Fibroblast of skin of left biceps (primary cell): Measurements from ENCODE around the gene PLBD2.

Source experiments
- DNase-seq, 2 experiments: peaks; one replicate each; pipeline ENCODE4 v3.0.0-alpha.2; 2013; ENCODE audit warnings: low read depth in 2 of 2

PLBD2 gene

DNA sequence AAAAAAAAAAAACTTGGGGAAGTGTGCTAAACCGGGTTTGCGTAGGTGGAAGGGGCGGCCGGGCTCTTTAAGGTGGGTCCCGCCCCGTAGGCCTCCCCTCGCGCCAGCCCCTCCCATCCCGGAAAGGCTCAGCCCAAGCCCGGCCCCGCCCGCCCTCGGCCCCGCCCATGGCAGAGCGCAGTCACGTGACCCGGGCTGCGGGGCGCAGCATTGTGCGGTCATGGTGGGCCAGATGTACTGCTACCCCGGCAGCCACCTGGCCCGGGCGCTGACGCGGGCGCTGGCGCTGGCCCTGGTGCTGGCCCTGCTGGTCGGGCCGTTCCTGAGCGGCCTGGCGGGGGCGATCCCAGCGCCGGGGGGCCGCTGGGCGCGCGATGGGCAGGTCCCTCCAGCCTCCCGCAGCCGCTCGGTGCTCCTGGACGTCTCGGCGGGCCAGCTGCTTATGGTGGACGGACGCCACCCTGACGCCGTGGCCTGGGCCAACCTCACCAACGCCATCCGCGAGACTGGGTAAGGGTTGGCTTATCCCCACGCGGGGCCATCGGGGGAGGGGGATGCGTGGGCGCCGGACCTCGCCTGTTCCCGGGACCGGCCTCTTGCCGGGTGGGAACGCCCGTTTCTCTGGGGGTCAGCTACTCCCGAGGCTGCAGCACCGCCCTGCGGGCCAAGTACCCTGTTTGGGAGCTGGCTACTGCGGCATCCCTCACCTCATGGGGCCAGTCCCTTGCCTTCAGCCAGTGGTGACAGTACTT is at the start of gene PLBD2:
TSS of gene PLBD2 (plus strand) at position 207 of the 752 bp plus-strand sequence. CDS start at position 221, 14 bp downstream.
- peak; percentile 78 to 80 for DNase-seq

DNA sequence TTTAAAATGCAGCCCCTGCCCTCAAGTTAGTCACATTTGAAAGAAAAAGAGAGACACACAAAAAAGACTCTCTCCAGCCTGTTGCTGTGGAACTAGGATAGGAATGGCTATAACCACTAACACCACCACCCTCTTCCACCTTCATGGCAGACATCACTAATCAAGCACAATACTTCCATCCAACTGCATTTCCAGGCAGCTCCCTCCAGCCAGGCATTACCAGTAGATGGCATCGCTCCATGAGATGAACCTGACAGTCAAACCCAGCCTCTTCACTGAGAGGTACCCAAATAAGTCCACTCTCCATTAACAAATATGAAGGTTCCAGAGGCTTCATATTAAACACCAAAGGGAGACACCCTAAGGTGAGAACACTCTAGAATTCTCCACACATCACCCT is 47.9 kb upstream of the PLBD2 start:
- DNase-seq: no peak

DNA sequence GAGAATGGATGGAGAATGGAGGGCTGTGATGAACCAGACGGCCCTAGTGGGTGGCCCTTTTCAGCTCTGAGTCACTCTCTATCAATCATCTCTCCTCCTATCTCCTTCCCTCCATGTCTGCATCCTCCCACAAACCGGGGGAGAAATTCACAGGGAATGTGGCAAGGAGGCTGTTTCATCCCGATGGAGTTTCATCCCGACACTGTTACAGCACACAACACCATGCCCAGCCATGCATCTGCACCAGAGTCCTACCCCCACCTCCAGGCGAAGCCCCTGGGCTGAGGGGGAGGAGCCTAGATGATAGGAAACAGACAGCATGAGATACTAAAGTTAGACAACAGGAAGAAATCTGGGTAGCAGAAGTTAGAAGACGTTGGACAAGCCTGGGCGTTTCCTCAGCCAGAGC is 44.3 kb upstream of the PLBD2 start:
- no peak for DNase-seq

DNA sequence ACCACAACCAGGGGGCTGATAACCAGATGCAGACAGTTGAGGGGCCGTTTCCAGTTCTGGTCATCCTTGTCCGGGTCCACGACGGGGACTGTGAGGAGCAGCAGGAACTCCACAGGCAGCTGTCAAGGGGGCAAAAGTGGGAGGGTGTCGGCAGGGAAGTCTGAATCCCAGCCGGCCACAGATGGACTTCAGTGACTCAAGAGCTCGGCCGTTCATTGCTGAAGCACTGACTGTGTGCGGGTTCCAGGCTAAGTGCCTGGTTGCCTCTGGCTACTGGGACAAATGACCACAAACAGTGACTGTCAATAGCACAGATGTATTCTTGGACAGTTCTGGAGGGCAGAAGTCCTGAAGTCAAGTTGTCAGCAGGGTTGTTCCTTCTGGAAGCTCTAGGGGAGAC is 43.0 kb upstream of the PLBD2 start:
- no peak for DNase-seq

GRCh38 chr12:113316155-113316554 is 42.2 kb upstream of the PLBD2 start:
- DNase-seq: no peak

GRCh38 chr12:113317122-113317521 is 41.3 kb upstream of the PLBD2 start:
- DNase-seq: no peak

GRCh38 chr12:113318046-113318656 is 40.2 kb upstream of the PLBD2 start:
- no peak for DNase-seq

DNA sequence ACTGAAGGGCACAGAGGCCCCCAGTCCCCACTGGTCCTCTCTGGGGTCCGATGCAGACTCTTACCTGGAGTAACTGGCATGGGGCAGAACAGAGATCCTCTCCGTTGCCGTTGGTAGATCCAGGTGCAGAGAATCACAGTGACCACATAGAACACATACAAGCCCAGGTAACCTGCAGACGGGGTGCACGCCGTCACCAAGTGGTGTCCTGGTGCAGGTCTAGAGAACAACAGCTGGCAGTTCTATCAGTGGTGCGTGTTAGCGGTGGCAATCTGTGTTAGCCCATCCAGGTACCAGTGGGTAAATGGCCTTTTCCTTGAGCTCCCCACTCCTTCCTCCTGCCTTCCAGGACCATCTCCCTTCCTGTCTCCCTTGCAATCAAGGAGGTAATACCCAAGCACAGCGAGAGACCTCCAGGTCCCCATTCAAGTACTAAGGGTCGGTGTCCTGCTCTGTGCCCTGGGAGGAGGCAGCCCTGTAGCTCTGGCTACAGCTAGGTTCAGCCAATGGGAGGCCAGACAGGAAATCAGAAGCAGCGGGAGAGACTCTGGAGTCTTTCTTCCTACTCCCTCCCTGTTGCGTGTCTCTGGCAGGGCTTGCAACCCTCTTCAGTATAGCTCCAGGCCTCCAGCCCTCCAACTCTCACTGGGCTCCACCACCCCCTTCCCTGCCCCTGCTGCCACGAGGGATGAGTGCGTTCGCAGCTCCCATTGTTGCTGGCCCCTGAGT is 39.3 kb upstream of the PLBD2 start:
- no peak for DNase-seq

GRCh38 chr12:113320401-113320800 is 38.0 kb upstream of the PLBD2 start:
- no peak for DNase-seq

DNA sequence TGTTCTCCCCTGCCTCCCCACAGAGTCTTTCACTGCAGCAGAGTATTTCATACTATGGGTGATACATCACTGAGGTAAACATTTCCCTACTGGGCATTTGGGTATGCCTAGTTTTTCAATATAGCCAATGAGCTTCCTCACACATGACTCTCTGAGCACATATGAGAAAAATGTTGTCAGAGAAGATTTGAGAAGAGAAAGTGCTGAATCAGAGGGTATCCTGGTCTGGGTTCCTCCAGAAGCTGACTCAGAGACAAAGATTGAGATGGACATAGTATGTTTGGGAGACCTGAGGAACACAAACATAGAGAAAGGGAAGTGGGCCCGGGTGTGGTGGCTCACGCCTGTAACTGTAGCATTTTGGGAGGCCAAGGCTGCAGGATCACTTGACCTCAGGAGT is 36.0 kb upstream of the PLBD2 start:
- no peak for DNase-seq

DNA sequence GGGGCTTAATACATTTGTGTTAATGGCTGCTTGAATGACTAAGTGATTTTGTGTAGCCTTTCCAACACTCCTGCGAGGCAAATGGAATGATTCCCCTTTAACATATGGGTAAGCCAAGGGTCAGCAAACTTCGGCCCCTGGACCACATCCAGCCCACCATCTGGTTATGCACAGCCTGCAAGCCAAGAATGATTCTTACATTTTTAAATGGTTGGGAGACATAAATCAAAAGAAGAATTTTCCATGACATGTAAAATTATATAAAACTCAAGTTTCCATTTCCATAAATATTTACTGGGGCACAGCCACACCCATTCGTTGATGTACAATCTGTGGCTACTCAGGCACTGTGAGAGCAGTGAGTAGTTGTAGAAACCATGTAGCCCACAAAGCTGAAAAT is 32.5 kb upstream of the PLBD2 start:
- DNase-seq: peak in 1 of 2 experiments; percentile 31

DNA sequence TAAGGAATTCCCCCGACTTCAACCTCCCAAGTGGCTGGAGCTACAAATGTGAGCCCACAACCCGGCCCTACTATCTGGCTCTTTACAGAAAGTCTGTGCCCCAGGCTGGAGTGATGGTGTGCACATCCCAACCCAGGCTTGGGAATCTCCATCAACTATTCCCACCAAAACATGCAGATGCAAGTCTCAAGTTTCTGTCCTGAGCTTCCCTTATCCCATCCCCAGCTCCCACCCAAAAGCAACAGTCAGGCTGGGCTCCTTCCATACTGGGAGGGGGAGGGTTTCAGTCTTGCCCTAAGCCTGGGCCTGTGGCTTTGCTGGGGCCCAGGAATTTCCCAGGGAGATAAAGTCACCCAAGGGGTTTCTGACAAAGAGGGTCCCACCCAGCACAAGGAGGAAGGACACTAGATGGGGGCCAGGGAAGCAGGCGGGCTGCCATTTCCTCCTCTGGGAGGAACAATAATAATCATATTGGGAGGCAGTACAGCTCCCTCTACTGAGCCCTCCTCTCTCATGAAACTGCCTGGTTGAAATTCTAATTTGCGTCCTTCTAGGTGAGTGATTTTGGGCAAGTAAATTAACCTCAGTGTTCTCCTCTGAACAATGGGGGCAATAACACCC is 31.5 kb upstream of the PLBD2 start:
- DNase-seq: no peak

GRCh38 chr12:113328368-113328889 is 30.0 kb upstream of the PLBD2 start:
- DNase-seq: no peak

- no peak for DNase-seq
These were observed 29.2 kb upstream of the PLBD2 start for GRCh38 chr12:113329022-113329790.

GRCh38 chr12:113329791-113330417 is 28.5 kb upstream of the PLBD2 start:
- no peak for DNase-seq

DNA sequence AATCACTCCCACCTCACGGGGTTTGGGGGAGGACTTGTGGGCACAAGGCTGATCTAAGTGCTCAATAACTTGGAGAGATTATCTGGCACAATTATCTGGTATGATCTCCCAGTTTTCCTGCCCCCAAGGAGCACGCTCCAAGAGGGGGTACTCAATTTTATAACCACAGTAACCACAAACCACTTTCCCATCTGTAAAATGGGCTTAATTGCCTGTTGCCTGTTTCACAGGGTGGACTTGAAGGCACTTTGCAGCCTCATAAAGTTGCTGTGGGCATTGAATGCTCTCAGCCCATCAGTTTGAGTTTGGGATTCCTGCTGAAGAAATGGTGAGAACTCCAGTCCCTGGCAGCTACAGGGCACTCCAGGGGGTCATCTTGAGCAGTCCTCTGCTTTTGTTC is 27.9 kb upstream of the PLBD2 start:
- DNase-seq: no peak

GRCh38 chr12:113332688-113333417 is 25.5 kb upstream of the PLBD2 start:
- no peak for DNase-seq

DNA sequence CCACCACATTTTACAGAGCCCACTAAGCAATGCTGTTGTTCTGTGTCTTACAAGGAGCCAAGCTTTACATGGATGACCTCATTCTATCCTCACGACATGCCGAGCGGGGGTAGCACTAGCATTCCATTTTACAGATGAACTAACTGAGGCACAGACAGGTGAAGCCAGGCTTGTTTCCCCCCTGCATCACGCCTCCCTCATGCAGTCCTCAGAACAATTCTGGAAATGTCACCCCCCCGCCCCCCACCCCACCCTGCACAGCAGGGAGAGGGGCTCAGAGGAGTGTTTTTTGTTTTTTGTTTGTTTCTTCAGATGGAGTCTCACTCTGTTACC is 25.0 kb upstream of the PLBD2 start:
- DNase-seq: no peak

DNA sequence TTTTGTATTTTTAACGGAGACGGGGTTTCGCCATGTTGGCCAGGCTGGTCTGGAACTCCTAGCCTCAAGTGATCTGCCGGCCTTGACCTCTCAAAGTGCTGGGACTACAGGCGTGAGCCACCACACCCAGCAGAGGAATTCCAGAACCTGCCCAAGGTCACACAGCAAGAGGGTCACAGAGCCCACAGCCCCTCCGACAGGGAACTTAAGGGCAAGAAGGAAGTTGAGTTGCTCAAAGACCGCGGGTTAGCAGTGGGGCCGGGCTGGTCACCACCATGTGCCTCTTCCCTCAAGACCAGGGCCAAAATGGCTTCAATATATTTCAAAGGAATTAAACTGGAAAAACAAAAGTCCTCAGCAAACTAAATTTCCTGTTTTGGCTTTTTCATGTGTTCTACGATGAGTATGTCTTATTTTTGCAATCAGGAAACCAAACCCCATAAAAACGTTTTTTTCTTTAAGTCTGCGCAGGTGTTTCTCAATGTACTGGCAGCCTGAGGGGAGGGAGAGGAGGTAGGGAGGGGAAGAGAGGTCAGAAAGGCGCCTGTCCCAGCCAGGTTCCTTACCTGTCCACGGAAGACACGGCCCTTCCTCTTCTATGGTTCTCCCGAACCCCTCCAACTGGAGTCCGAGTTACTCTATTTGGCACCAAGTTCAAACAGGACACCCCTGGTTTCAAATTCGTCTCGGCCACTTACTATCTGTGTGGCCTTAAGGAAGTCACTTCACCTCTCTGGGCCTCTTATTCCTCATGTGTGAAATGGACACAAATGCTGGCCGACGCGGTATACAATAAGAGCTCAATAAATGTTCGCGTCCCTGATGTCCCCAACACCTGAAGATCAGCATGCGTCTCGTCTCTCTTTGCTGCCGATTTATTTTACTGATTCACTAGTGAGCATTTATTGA is 24.3 kb upstream of the PLBD2 start:
- no peak for DNase-seq
